Measurements from ENCODE around the gene PRKCE.

DNA sequence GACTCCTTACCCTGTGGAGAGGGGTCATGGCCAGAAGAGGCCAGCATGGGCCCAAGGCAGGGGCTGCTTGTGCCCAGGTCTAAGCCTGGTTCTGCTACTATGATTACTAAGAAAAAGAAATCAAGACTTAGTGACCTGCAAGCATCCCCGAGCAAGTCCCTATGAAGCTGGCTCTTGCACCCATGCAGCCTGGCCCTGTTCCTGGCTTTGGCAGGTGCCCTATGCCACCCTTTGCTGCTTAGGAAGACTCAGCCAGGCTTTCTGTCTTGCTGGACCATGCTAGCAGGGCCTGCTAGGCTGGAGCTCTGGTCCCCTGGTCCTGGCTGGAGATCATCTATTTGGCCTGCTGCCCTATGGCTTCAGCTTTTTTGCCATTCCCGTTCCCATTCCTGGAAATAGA, 336.4 kb downstream of the PRKCE start:
- TF ChIP-seq POLR2AphosphoS5 (IDR thresholded peaks at IDR 0.05): no peak
- TF ChIP-seq, protein P1, sequence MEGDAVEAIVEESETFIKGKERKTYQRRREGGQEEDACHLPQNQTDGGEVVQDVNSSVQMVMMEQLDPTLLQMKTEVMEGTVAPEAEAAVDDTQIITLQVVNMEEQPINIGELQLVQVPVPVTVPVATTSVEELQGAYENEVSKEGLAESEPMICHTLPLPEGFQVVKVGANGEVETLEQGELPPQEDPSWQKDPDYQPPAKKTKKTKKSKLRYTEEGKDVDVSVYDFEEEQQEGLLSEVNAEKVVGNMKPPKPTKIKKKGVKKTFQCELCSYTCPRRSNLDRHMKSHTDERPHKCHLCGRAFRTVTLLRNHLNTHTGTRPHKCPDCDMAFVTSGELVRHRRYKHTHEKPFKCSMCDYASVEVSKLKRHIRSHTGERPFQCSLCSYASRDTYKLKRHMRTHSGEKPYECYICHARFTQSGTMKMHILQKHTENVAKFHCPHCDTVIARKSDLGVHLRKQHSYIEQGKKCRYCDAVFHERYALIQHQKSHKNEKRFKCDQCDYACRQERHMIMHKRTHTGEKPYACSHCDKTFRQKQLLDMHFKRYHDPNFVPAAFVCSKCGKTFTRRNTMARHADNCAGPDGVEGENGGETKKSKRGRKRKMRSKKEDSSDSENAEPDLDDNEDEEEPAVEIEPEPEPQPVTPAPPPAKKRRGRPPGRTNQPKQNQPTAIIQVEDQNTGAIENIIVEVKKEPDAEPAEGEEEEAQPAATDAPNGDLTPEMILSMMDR (IDR thresholded peaks at IDR 0.05): no peak
